ENCODE measurements around the gene DENND1A. TPM values are rescaled to one million over a fixed set of nuclear protein-coding genes. Genes with fewer than 3 reads are reported as not detected.

The DENND1A gene
- total and polyA plus RNA-seq, 2 donors from 2014 or later, result 16.3 to 19.6 TPM

- H3K4me1 ChIP-seq (ENCODE audit: control insufficient read depth in 2 of 3, insufficient read depth in 2 of 3, low read depth in 1 of 3, low read length in 3 of 3), result no peaks in the 10 kb centered on the region
- no peaks in the 10 kb centered on the region for H3K27me3 ChIP-seq (ENCODE audit: control insufficient read depth, insufficient read depth, low read length)
- no peak overlapping the region for H3K9ac ChIP-seq (ENCODE audit: low read length in 3 of 3)
- H3K4me3 ChIP-seq (ENCODE audit: low read length in 3 of 3), result no peak overlapping the region
- H3K36me3 ChIP-seq (ENCODE audit: control insufficient read depth in 2 of 3, insufficient read depth in 3 of 3, low read length in 3 of 3), result no peaks in the 10 kb centered on the region
- H3K9me3 ChIP-seq (ENCODE audit: control insufficient read depth in 2 of 3, insufficient read depth in 1 of 3, low read length in 3 of 3), result peaks cover 0 to 2% (median 0%) of the 10 kb centered on the region in 3 donors
- DNase-seq, result no peak
- FAIRE-seq, result no peak
- no peak overlapping the region for H3K27ac ChIP-seq (ENCODE audit: low read depth in 2 of 2, low read length in 2 of 2)
- TF ChIP-seq, protein P1, sequence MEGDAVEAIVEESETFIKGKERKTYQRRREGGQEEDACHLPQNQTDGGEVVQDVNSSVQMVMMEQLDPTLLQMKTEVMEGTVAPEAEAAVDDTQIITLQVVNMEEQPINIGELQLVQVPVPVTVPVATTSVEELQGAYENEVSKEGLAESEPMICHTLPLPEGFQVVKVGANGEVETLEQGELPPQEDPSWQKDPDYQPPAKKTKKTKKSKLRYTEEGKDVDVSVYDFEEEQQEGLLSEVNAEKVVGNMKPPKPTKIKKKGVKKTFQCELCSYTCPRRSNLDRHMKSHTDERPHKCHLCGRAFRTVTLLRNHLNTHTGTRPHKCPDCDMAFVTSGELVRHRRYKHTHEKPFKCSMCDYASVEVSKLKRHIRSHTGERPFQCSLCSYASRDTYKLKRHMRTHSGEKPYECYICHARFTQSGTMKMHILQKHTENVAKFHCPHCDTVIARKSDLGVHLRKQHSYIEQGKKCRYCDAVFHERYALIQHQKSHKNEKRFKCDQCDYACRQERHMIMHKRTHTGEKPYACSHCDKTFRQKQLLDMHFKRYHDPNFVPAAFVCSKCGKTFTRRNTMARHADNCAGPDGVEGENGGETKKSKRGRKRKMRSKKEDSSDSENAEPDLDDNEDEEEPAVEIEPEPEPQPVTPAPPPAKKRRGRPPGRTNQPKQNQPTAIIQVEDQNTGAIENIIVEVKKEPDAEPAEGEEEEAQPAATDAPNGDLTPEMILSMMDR (IDR thresholded peaks at IDR 0.05; ENCODE audit: borderline replicate concordance, extremely low read depth, insufficient read depth), result no peak
- intact Hi-C loops (cut with DNase I), result no loop called here
Measured at GRCh38 chr9:123960965-123961364, 31.0 kb upstream of the DENND1A start.

GRCh38 chr9:123960366-123960765 is 30.4 kb upstream of the DENND1A start:
- no peak for DNase-seq
- TF ChIP-seq, protein P1 (IDR thresholded peaks at IDR 0.05; ENCODE audit: borderline replicate concordance, extremely low read depth, insufficient read depth), result no peak
- Histone ChIP-seq H3K4me3 (ENCODE audit: low read length in 3 of 3) (no peak overlapping the region), H3K9me3 (ENCODE audit: control insufficient read depth in 2 of 3, insufficient read depth in 1 of 3, low read length in 3 of 3) (peaks cover 0 to 2% (median 0%) of the 10 kb centered on the region in 3 donors), H3K9ac (ENCODE audit: low read length in 3 of 3) (no peak overlapping the region), H3K27me3 (ENCODE audit: control insufficient read depth, insufficient read depth, low read length) (no peaks in the 10 kb centered on the region), H3K4me1 (ENCODE audit: control insufficient read depth in 2 of 3, insufficient read depth in 2 of 3, low read depth in 1 of 3, low read length in 3 of 3) (no peaks in the 10 kb centered on the region), H3K36me3 (ENCODE audit: control insufficient read depth in 2 of 3, insufficient read depth in 3 of 3, low read length in 3 of 3) (no peaks in the 10 kb centered on the region), H3K27ac (ENCODE audit: low read depth in 2 of 2, low read length in 2 of 2) (no peak overlapping the region)
- intact Hi-C loops (cut with DNase I), result no loop called here
- FAIRE-seq, result no peak

GRCh38 chr9:123959787-123960186 is 29.9 kb upstream of the DENND1A start:
- Histone ChIP-seq H3K9ac (ENCODE audit: low read length in 3 of 3) (no peak overlapping the region), H3K4me3 (ENCODE audit: low read length in 3 of 3) (no peak overlapping the region), H3K27me3 (ENCODE audit: control insufficient read depth, insufficient read depth, low read length) (no peaks in the 10 kb centered on the region), H3K27ac (ENCODE audit: low read depth in 2 of 2, low read length in 2 of 2) (no peak overlapping the region), H3K4me1 (ENCODE audit: control insufficient read depth in 2 of 3, insufficient read depth in 2 of 3, low read depth in 1 of 3, low read length in 3 of 3) (no peaks in the 10 kb centered on the region), H3K9me3 (ENCODE audit: control insufficient read depth in 2 of 3, insufficient read depth in 1 of 3, low read length in 3 of 3) (peaks cover 0 to 2% (median 0%) of the 10 kb centered on the region in 3 donors), H3K36me3 (ENCODE audit: control insufficient read depth in 2 of 3, insufficient read depth in 3 of 3, low read length in 3 of 3) (no peaks in the 10 kb centered on the region)
- intact Hi-C loops (cut with DNase I), result no loop called here
- TF ChIP-seq, protein P1 (IDR thresholded peaks at IDR 0.05; ENCODE audit: borderline replicate concordance, extremely low read depth, insufficient read depth), result no peak
- DNase-seq (no peak), FAIRE-seq (no peak)

- no peak for DNase-seq
- no peak overlapping the region for H3K27ac ChIP-seq (ENCODE audit: low read depth in 2 of 2, low read length in 2 of 2)
Measured at GRCh38 chr9:123957731-123958130, 27.8 kb upstream of the DENND1A start.

More at GRCh38 chr9:123957731-123958130, 27.8 kb upstream of the DENND1A start:
- Histone ChIP-seq H3K4me3 (ENCODE audit: low read length in 3 of 3) (no peak overlapping the region), H3K36me3 (ENCODE audit: control insufficient read depth in 2 of 3, insufficient read depth in 3 of 3, low read length in 3 of 3) (no peaks in the 10 kb centered on the region), H3K27me3 (ENCODE audit: control insufficient read depth, insufficient read depth, low read length) (no peaks in the 10 kb centered on the region), H3K9ac (ENCODE audit: low read length in 3 of 3) (no peak overlapping the region), H3K9me3 (ENCODE audit: control insufficient read depth in 2 of 3, insufficient read depth in 1 of 3, low read length in 3 of 3) (peaks cover 0 to 2% (median 0%) of the 10 kb centered on the region in 3 donors), H3K4me1 (ENCODE audit: control insufficient read depth in 2 of 3, insufficient read depth in 2 of 3, low read depth in 1 of 3, low read length in 3 of 3) (no peaks in the 10 kb centered on the region)
- FAIRE-seq, result no peak
- TF ChIP-seq, protein P1 (IDR thresholded peaks at IDR 0.05; ENCODE audit: borderline replicate concordance, extremely low read depth, insufficient read depth), result no peak
- intact Hi-C loops (cut with DNase I), result no loop called here

Measured in kidney (tissue), 14 donors.